ENCODE measurements around the gene MARF1.

DNA sequence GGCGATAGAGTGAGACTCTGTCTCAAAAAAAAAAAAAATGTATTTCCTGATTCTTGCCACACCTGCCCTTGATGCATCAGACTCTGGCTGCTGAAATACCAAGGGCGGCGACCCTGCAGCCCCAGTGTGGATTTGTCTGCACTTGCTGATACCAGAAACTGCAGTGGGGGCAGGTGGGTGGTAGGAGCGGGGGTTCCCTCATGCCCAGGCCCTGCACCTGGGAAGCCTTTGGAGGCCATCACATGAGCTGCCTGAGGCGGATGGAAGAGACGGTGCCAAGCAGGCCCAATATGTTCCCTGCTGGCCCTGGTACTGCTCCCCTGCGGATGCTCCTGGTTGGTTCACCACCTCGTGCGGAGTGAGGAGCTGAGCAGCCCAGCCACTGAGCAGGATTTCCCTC, 50.6 kb downstream of the MARF1 start:
- TF ChIP-seq, protein P1, sequence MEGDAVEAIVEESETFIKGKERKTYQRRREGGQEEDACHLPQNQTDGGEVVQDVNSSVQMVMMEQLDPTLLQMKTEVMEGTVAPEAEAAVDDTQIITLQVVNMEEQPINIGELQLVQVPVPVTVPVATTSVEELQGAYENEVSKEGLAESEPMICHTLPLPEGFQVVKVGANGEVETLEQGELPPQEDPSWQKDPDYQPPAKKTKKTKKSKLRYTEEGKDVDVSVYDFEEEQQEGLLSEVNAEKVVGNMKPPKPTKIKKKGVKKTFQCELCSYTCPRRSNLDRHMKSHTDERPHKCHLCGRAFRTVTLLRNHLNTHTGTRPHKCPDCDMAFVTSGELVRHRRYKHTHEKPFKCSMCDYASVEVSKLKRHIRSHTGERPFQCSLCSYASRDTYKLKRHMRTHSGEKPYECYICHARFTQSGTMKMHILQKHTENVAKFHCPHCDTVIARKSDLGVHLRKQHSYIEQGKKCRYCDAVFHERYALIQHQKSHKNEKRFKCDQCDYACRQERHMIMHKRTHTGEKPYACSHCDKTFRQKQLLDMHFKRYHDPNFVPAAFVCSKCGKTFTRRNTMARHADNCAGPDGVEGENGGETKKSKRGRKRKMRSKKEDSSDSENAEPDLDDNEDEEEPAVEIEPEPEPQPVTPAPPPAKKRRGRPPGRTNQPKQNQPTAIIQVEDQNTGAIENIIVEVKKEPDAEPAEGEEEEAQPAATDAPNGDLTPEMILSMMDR (IDR thresholded peaks at IDR 0.05): no peak
- no peak for TF ChIP-seq POLR2A (IDR thresholded peaks at IDR 0.05)
